Brain microvascular endothelial cell (primary cell): ENCODE measurements around the gene SMCR8.

ENCODE experiments used
- DNase-seq: peaks from one replicate; pipeline ENCODE4 v3.0.0-alpha.2; 2020
- H3K27ac ChIP-seq: fragments of 250-450 bp; sonication (Bioruptor Pico); 2 replicates; pipeline ENCODE4 v1.5.1; 2020; ENCODE audit warnings: mild to moderate bottlenecking, moderate library complexity
- H3K27me3 ChIP-seq: fragments of 250-450 bp; sonication (Bioruptor Pico); replicated peaks from 2 replicates; pipeline ENCODE4 v1.5.1; 2020; ENCODE audit warnings: mild to moderate bottlenecking
- H3K36me3 ChIP-seq: fragments of 250-450 bp; sonication (Bioruptor Pico); replicated peaks from 2 replicates; pipeline ENCODE4 v1.5.1; 2020; ENCODE audit warnings: mild to moderate bottlenecking
- H3K4me3 ChIP-seq: 2 replicates; pipeline ENCODE4 v1.5.1; 2011; ENCODE audit warnings: low read depth, mild to moderate bottlenecking, control low read depth, low read length, moderate library complexity
- CTCF ChIP-seq: IDR thresholded peaks from 2 replicates; pipeline ENCODE4 v1.5.1; 2011; ENCODE audit warnings: low read depth, mild to moderate bottlenecking, moderate library complexity, low read length, control low read depth, inconsistent platforms; ENCODE audit errors: missing control alignments
- in situ Hi-C: cut with HindIII; loops from 2 replicates; pipeline ENCODE4 v1.10.0; 2017; ENCODE audit warnings: low sequenced_read_pairs, low pct_ligation_motif_present

SMCR8 gene

GRCh38 chr17:18277076-18277475 lies 38.0 kb upstream of the SMCR8 start:
- TF ChIP-seq CTCF: no peak
- H3K4me3 ChIP-seq: no peak overlapping the region
- H3K36me3 ChIP-seq: peaks cover 56% of the 10 kb centered on the region
- H3K27me3 ChIP-seq: no peaks in the 10 kb centered on the region
- in situ Hi-C loops: no loop called here
- no peak overlapping the region for H3K27ac ChIP-seq
- no peak for DNase-seq

GRCh38 chr17:18278867-18279266 lies 36.2 kb upstream of the SMCR8 start:
- Histone ChIP-seq H3K36me3 (peaks cover 67% of the 10 kb centered on the region), H3K4me3 (no peak overlapping the region), H3K27me3 (no peaks in the 10 kb centered on the region), H3K27ac (no peak overlapping the region)
- in situ Hi-C loops: no loop called here
- TF ChIP-seq CTCF: no peak
- DNase-seq: peak; percentile 55

- DNase-seq: no peak
These were observed 34.8 kb upstream of the SMCR8 start for GRCh38 chr17:18280249-18280648.

GRCh38 chr17:18280766-18281371 lies 34.2 kb upstream of the SMCR8 start:
- peaks cover 66% of the 10 kb centered on the region for H3K36me3 ChIP-seq
- in situ Hi-C loops: no loop called here
- no peak overlapping the region for H3K27ac ChIP-seq
- DNase-seq: no peak
- no peak overlapping the region for H3K4me3 ChIP-seq
- no peaks in the 10 kb centered on the region for H3K27me3 ChIP-seq
- no peak for TF ChIP-seq CTCF

More at GRCh38 chr17:18280249-18280648, 34.8 kb upstream of the SMCR8 start:
- Histone ChIP-seq H3K27me3 (no peaks in the 10 kb centered on the region), H3K36me3 (peaks cover 68% of the 10 kb centered on the region), H3K4me3 (no peak overlapping the region), H3K27ac (no peak overlapping the region)
- in situ Hi-C loops: no loop called here
- no peak for TF ChIP-seq CTCF

- H3K27me3 ChIP-seq: no peaks in the 10 kb centered on the region
- no peak overlapping the region for H3K27ac ChIP-seq
- no peak overlapping the region for H3K4me3 ChIP-seq
- DNase-seq: no peak
- H3K36me3 ChIP-seq: peaks cover 60% of the 10 kb centered on the region
- no peak for TF ChIP-seq CTCF
- in situ Hi-C loops: no loop called here
These were observed 33.3 kb upstream of the SMCR8 start for GRCh38 chr17:18281788-18282187.

GRCh38 chr17:18285296-18285695 lies 29.8 kb upstream of the SMCR8 start:
- Histone ChIP-seq H3K36me3 (peaks cover 57% of the 10 kb centered on the region), H3K27ac (no peak overlapping the region), H3K4me3 (no peak overlapping the region), H3K27me3 (no peaks in the 10 kb centered on the region)
- in situ Hi-C loops: no loop called here
- no peak for TF ChIP-seq CTCF
- no peak for DNase-seq
